GM12865 (cell line): ENCODE data around the gene MVB12B.

Experiments
- DNase-seq: peaks from one replicate; pipeline ENCODE4 v3.0.0; 2010; ENCODE audit warnings: low read depth
- H3K4me3 ChIP-seq: 2 replicates; pipeline ENCODE4 v1.5.1; 2011; ENCODE audit warnings: mild to moderate bottlenecking, low read depth, low read length, control low read depth
- CTCF ChIP-seq: IDR thresholded peaks from 2 replicates; pipeline ENCODE4 v1.5.1; 2011; ENCODE audit warnings: low read length, control low read depth, low read depth, inconsistent platforms; ENCODE audit not compliant: insufficient read depth; ENCODE audit errors: missing control alignments

The MVB12B gene

DNA sequence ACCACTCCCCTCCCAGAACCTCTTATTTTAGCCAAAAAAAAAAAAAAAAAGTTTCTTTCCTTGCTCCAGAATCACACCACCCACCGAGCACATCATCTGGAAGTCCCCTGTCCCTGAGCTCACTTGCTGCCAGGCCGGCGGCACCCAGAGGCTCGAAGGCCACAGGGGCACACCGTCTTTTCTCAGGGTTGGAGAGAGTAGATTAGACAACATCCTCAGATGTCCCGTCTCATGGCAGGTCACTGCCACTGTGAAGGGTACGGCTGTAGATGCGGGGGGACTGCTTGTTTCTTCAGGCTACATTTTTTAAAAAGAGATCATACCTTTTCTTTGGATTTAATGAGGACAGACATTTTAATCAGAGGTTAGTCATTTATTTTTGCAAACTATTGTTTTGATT is 109.0 kb downstream of the MVB12B start:
- no peak for DNase-seq
- TF ChIP-seq CTCF: no peak
- H3K4me3 ChIP-seq: no peak overlapping the region

DNA sequence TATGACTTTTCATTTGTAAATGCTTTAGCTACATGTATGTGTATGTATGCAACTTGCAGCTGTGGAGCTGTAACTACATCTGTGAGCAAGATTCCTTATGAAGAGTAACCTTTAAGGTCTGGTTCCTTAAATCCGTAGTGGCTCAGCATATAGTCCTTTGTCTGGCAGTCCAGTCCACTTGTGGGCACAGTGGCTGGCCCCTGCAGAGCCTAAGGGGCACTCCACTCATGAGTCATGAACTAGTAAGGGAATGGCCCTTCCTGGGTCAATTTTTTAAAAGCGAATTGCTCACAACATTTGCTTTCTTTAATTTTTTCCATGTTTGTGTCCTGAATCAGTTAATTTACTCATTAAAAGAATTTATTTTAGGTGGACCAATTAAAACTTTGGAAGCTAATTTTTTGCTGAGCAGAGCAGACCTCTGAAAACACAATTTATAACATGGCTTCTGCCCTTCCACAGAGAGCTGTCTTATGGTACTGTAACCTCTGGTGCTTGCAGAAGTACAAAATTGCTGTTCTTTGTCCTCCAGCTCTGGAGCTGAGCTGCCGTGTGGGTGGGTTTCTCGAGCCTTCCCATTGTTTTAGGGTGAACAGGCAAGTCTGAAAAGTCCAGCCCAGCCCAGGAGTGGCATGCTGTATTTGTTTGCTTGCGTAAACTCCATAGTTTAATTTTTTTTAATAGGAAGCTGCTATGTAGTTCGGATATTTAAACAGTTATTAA is 110.1 kb downstream of the MVB12B start:
- no peak for TF ChIP-seq CTCF
- H3K4me3 ChIP-seq: no peak overlapping the region
- no peak for DNase-seq

DNA sequence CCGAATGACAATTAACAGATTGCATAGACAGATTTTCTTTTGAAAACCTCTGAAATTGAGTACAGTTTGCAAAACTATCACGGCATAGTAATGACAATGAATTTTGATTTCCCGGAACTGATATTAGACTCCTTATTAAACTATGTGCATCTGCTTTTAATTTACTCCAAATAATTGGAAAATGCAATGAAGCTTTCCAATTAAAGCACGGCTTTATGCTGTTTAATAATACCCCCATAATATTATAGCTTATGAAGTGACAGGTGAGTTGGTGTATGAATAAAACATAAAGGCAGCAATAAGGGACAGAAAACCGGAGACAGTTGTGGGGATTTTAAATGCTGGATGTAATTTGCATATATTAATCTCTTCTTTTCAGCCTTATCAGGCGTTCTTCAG is 110.6 kb downstream of the MVB12B start:
- no peak for DNase-seq
- TF ChIP-seq CTCF: no peak
- no peak overlapping the region for H3K4me3 ChIP-seq

DNA sequence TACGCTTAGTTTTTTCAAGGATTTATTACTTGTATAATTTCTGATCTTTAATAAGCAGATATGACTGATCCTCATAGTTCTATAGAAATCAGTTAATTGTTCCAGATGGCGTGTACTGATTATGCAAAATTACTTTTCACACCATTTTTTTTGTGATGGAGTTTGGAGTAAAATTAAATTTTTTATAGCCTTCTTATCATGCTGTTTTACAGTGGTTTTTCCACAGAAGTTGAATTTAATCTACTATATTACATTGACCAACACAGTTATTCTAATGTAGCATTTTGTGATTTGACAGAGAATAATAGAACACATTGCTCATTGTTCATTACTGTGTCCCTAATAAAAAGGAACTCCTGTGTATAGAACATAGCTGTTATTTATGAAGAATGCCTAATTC is 111.1 kb downstream of the MVB12B start:
- DNase-seq: no peak
- TF ChIP-seq CTCF: no peak
- no peak overlapping the region for H3K4me3 ChIP-seq

- no peak for TF ChIP-seq CTCF
- H3K4me3 ChIP-seq: no peak overlapping the region
- no peak for DNase-seq
These were observed 112.2 kb downstream of the MVB12B start for GRCh38 chr9:126438741-126439401.

GRCh38 chr9:126439402-126439765 is 112.8 kb downstream of the MVB12B start:
- H3K4me3 ChIP-seq: no peak overlapping the region
- DNase-seq: no peak
- no peak for TF ChIP-seq CTCF
